ENCODE results near the gene OR2T11.
"Not testable (repeated sequence)": the region's sequence is repeated elsewhere in the genome, so short reads cannot be mapped to it uniquely, and the experiment has no call there.

The OR2T11 gene

GRCh38 chr1:248634991-248635390 is at the start of gene OR2T11:
OR2T11 (minus strand) TSS chr1:248635091; CDS start chr1:248627128, 7,963 bp downstream.
- not testable (repeated sequence) for DNase-seq (ENCODE audit: low read depth in 1 of 2, low spot score in 1 of 2)

- no peak for DNase-seq (ENCODE audit: low read depth in 1 of 2, low spot score in 1 of 2)
Measured at GRCh38 chr1:248681651-248682050, 46.8 kb upstream of the OR2T11 start.

- no peak for DNase-seq (ENCODE audit: low read depth in 1 of 2, low spot score in 1 of 2)
Measured at GRCh38 chr1:248670003-248670402, 35.1 kb upstream of the OR2T11 start.

GRCh38 chr1:248663453-248664328 is 28.8 kb upstream of the OR2T11 start:
- not testable (repeated sequence) for DNase-seq (ENCODE audit: low read depth in 1 of 2, low spot score in 1 of 2)

- DNase-seq (ENCODE audit: low read depth in 1 of 2, low spot score in 1 of 2): not testable (repeated sequence)
Measured at GRCh38 chr1:248656797-248657196, 21.9 kb upstream of the OR2T11 start.

GRCh38 chr1:248655354-248655753 is 20.5 kb upstream of the OR2T11 start, which contains the start of gene OR2T27:
OR2T27 (minus strand) TSS chr1:248655528; CDS start chr1:248650884, 4,644 bp downstream.
- DNase-seq (ENCODE audit: low read depth in 1 of 2, low spot score in 1 of 2): not testable (repeated sequence)

GRCh38 chr1:248648770-248649536 is 14.1 kb upstream of the OR2T11 start:
- DNase-seq (ENCODE audit: low read depth in 1 of 2, low spot score in 1 of 2): not testable (repeated sequence)

- not testable (repeated sequence) for DNase-seq (ENCODE audit: low read depth in 1 of 2, low spot score in 1 of 2)
Measured at GRCh38 chr1:248645178-248645577, 10.3 kb upstream of the OR2T11 start, which contains the start of gene OR2T35. OR2T35 (minus strand) TSS chr1:248645278; CDS start chr1:248639258, 6,020 bp downstream.

- not testable (repeated sequence) for DNase-seq (ENCODE audit: low read depth in 1 of 2, low spot score in 1 of 2)
Measured at GRCh38 chr1:248642971-248643651, 8.2 kb upstream of the OR2T11 start.

- not testable (repeated sequence) for DNase-seq (ENCODE audit: low read depth in 1 of 2, low spot score in 1 of 2)
Measured at GRCh38 chr1:248641583-248641982, 6.7 kb upstream of the OR2T11 start.

- not testable (repeated sequence) for DNase-seq (ENCODE audit: low read depth in 1 of 2, low spot score in 1 of 2)
Measured at GRCh38 chr1:248640906-248641305, 6.0 kb upstream of the OR2T11 start.

- DNase-seq (ENCODE audit: low read depth in 1 of 2, low spot score in 1 of 2): not testable (repeated sequence)
Measured at GRCh38 chr1:248639652-248640051, 4.8 kb upstream of the OR2T11 start.

- not testable (repeated sequence) for DNase-seq (ENCODE audit: low read depth in 1 of 2, low spot score in 1 of 2)
Measured at GRCh38 chr1:248636612-248637011, 1.7 kb upstream of the OR2T11 start.

GRCh38 chr1:248631354-248632008 is 3.4 kb downstream of the OR2T11 start:
- no peak for DNase-seq (ENCODE audit: low read depth in 1 of 2, low spot score in 1 of 2)

- no peak for DNase-seq (ENCODE audit: low read depth in 1 of 2, low spot score in 1 of 2)
Measured at GRCh38 chr1:248630551-248630950, 4.3 kb downstream of the OR2T11 start.

GRCh38 chr1:248627971-248628844 is 6.7 kb downstream of the OR2T11 start:
- DNase-seq (ENCODE audit: low read depth in 1 of 2, low spot score in 1 of 2): no peak

- DNase-seq (ENCODE audit: low read depth in 1 of 2, low spot score in 1 of 2): no peak
Measured at GRCh38 chr1:248625971-248626370, 8.9 kb downstream of the OR2T11 start.

- DNase-seq (ENCODE audit: low read depth in 1 of 2, low spot score in 1 of 2): no peak
Measured at GRCh38 chr1:248625166-248625565, 9.7 kb downstream of the OR2T11 start.

GRCh38 chr1:248622570-248623001 is 12.3 kb downstream of the OR2T11 start:
- no peak for DNase-seq (ENCODE audit: low read depth in 1 of 2, low spot score in 1 of 2)

- DNase-seq (ENCODE audit: low read depth in 1 of 2, low spot score in 1 of 2): no peak
Measured at GRCh38 chr1:248621770-248622169, 13.1 kb downstream of the OR2T11 start.

Data from stimulated activated CD4-positive, alpha-beta T cell treated with anti-CD3 and anti-CD28 coated beads, Interleukin-15, amount 100 ng/mL, for 1 hour (primary cell).